CD14-positive monocyte (primary cell): ENCODE measurements around the gene ATXN3L. TPM values are rescaled to one million over a fixed set of nuclear protein-coding genes. Genes with fewer than 3 reads are reported as not detected.

Experiments
- DNase-seq, 3 donors: peaks; one replicate each; pipeline ENCODE4 v3.0.0-alpha.2; 2011 to 2022
- H2AFZ ChIP-seq: 2 replicates; pipeline ENCODE4 v1.6.0; 2012; ENCODE audit warnings: mild to moderate bottlenecking, low read depth, low read length, inconsistent platforms; ENCODE audit not compliant: insufficient read depth, poor library complexity, severe bottlenecking
- H3K27ac ChIP-seq, 2 donors: 1 replicate in 1 of 2; 2 replicates in 1 of 2; pipeline ENCODE4 v1.5.1; 2012 to 2013; ENCODE audit warnings: low read length in 2 of 2, control low read depth in 1 of 2, inconsistent platforms in 1 of 2, low read depth in 1 of 2, mild to moderate bottlenecking in 1 of 2
- H3K27me3 ChIP-seq, 2 donors: one replicate each; pipeline versions ENCODE4 v1.6.0 to v1.6.1; 2011 to 2013; ENCODE audit warnings: low read length in 2 of 2; ENCODE audit not compliant: control insufficient read depth in 2 of 2, insufficient read depth in 2 of 2
- H3K36me3 ChIP-seq, 2 donors: replicated peaks in 1 of 2; 1 replicate in 1 of 2; 2 replicates in 1 of 2; pipeline versions ENCODE4 v1.5.1 to v1.6.1; 2012 to 2013; ENCODE audit warnings: low read length in 2 of 2, control low read depth in 1 of 2, inconsistent platforms in 1 of 2, mild to moderate bottlenecking in 1 of 2; ENCODE audit not compliant: insufficient read depth in 2 of 2, control insufficient read depth in 1 of 2
- H3K4me1 ChIP-seq, 2 donors: 1 replicate in 1 of 2; 2 replicates in 1 of 2; pipeline versions ENCODE4 v1.5.1 to v1.6.1; 2012 to 2013; ENCODE audit warnings: low read length in 2 of 2, control low read depth in 1 of 2, inconsistent platforms in 1 of 2, mild to moderate bottlenecking in 1 of 2, moderate library complexity in 1 of 2; ENCODE audit not compliant: insufficient read depth in 2 of 2, control insufficient read depth in 1 of 2
- H3K4me2 ChIP-seq: replicated peaks from 2 replicates; pipeline ENCODE3; 2012; ENCODE audit warnings: low read length, moderate library complexity, mild to moderate bottlenecking; ENCODE audit not compliant: poor library complexity, severe bottlenecking; ENCODE audit errors: extremely low read depth
- H3K4me3 ChIP-seq, 3 experiments: fragments of 200-600 bp in 1 of 3; sonication (generic) in 1 of 3; replicated peaks in 1 of 3; 1 replicate in 2 of 3; 2 replicates in 1 of 3; pipeline ENCODE4 v1.5.1; 2011 to 2013; ENCODE audit warnings: low read length in 3 of 3, mild to moderate bottlenecking in 3 of 3, control low read depth in 2 of 3, low read depth in 2 of 3, inconsistent platforms in 1 of 3, moderate library complexity in 1 of 3
- H3K79me2 ChIP-seq: 2 replicates; pipeline ENCODE4 v1.6.0; 2012; ENCODE audit warnings: mild to moderate bottlenecking, control low read depth, inconsistent platforms, low read length, moderate library complexity; ENCODE audit not compliant: insufficient read depth
- H3K9ac ChIP-seq: 2 replicates; pipeline ENCODE4 v1.6.0; 2017; ENCODE audit warnings: low read length, mild to moderate bottlenecking; ENCODE audit not compliant: insufficient read depth, poor library complexity, severe bottlenecking
- H3K9me3 ChIP-seq, 2 donors: replicated peaks in 1 of 2; 1 replicate in 1 of 2; 2 replicates in 1 of 2; pipeline versions ENCODE4 v1.5.1 to v1.6.1; 2012 to 2013; ENCODE audit warnings: low read length in 2 of 2, control low read depth in 1 of 2; ENCODE audit not compliant: control insufficient read depth in 1 of 2, insufficient read depth in 1 of 2
- H4K20me1 ChIP-seq: 2 replicates; pipeline ENCODE4 v1.6.0; 2012; ENCODE audit warnings: mild to moderate bottlenecking, low read length, control low read depth, moderate library complexity; ENCODE audit not compliant: insufficient read depth
- H3K27ac Mint-ChIP-seq, 7 donors: one replicate each; pipeline ENCODE4 v1.8.0; 2020; ENCODE audit warnings: mild to moderate bottlenecking in 7 of 7, mixed read lengths in 7 of 7, moderate library complexity in 6 of 7, inconsistent platforms in 2 of 7
- H3K27me3 Mint-ChIP-seq, 3 donors: one replicate each; pipeline ENCODE4 v1.8.0; 2021 to 2022; ENCODE audit warnings: low read depth in 3 of 3, mild to moderate bottlenecking in 3 of 3, mixed read lengths in 3 of 3, moderate library complexity in 3 of 3, inconsistent platforms in 1 of 3
- H3K36me3 Mint-ChIP-seq, 2 donors: one replicate each; pipeline ENCODE4 v1.8.0; 2020; ENCODE audit warnings: mixed read lengths in 2 of 2, inconsistent platforms in 1 of 2, mild to moderate bottlenecking in 1 of 2
- H3K4me1 Mint-ChIP-seq: one replicate; pipeline ENCODE4 v1.8.0; 2020; ENCODE audit warnings: mild to moderate bottlenecking, mixed read lengths
- H3K4me3 Mint-ChIP-seq, 2 donors: one replicate each; pipeline ENCODE4 v1.8.0; 2020; ENCODE audit warnings: mild to moderate bottlenecking in 2 of 2, mixed read lengths in 2 of 2, moderate library complexity in 1 of 2
- H3K9me3 Mint-ChIP-seq, 7 donors: one replicate each; pipeline ENCODE4 v1.8.0; 2020 to 2022; ENCODE audit warnings: mixed read lengths in 7 of 7, mild to moderate bottlenecking in 6 of 7, moderate library complexity in 6 of 7, inconsistent platforms in 2 of 7
- WGBS: methylation state at CpG from one replicate; pipeline ENCODE4 v1.1.5; 2013; ENCODE audit warnings: missing lambda C conversion rate; ENCODE audit not compliant: insufficient coverage; 5-methylcytosine and 5-hydroxymethylcytosine counted together
- intact Hi-C, 2 donors: fragments of 100-400 bp; cut with micrococcal nuclease; formaldehyde crosslinking; loops; one replicate each; pipeline versions ENCODE4 v1.15.0 to v1.15.1; 2023
- polyA plus RNA-seq, 3 donors: library from polyadenylated mRNA; depleted of rRNA in 1 of 3; unstranded in 2 of 3; stranded (reverse) in 1 of 3; fragments of 300-500 nt in 2 of 3; fragments of >200 nt in 1 of 3; fragmentation: Illumina TruSeq in 2 of 3; gene quantifications; 1 replicate in 2 of 3; 2 replicates in 1 of 3; pipeline ENCODE4 v1.2.3, GENCODE V29; 2012 to 2021
- TF ChIP-seq, protein P1 (sequence below): fragments of 200-600 bp; IDR thresholded peaks from one replicate; pipeline ENCODE4 v1.8.0; 2022; ENCODE audit warnings: antibody characterized with exemption, mild to moderate bottlenecking

Gene ATXN3L
- polyA plus RNA-seq, 3 donors, result not detected

GRCh38 chrX:13288671-13289070 lies 31.2 kb downstream of the ATXN3L start:
- H2AFZ ChIP-seq, result no peak overlapping the region
- no peaks in the 10 kb centered on the region for H3K79me2 ChIP-seq
- H3K4me3 ChIP-seq, result no peak overlapping the region
- Mint-ChIP-seq H3K4me3 (no peak overlapping the region), H3K9me3 (peaks cover 0 to 15% (median 9%) of the 10 kb centered on the region in 7 donors), H3K27me3 (peaks cover 0 to 13% (median 0%) of the 10 kb centered on the region in 3 donors), H3K4me1 (peaks cover 3% of the 10 kb centered on the region), H3K36me3 (no peaks in the 10 kb centered on the region), H3K27ac (no peak overlapping the region)
- WGBS, result no CpG with 5 or more reads among the region's 5 CpGs
- no peaks in the 10 kb centered on the region for H3K4me1 ChIP-seq
- H3K27me3 ChIP-seq, result peaks cover 0 to 9% of the 10 kb centered on the region in 2 donors
- no peak overlapping the region for H3K4me2 ChIP-seq
- H4K20me1 ChIP-seq, result no peaks in the 10 kb centered on the region
- intact Hi-C loops, result no loop called here
- no peak overlapping the region for H3K9ac ChIP-seq
- H3K36me3 ChIP-seq, result no peaks in the 10 kb centered on the region
- H3K27ac ChIP-seq, result no peak overlapping the region
- DNase-seq, result no peak
- peaks cover 10 to 15% of the 10 kb centered on the region in 2 donors for H3K9me3 ChIP-seq
- TF ChIP-seq, protein P1, sequence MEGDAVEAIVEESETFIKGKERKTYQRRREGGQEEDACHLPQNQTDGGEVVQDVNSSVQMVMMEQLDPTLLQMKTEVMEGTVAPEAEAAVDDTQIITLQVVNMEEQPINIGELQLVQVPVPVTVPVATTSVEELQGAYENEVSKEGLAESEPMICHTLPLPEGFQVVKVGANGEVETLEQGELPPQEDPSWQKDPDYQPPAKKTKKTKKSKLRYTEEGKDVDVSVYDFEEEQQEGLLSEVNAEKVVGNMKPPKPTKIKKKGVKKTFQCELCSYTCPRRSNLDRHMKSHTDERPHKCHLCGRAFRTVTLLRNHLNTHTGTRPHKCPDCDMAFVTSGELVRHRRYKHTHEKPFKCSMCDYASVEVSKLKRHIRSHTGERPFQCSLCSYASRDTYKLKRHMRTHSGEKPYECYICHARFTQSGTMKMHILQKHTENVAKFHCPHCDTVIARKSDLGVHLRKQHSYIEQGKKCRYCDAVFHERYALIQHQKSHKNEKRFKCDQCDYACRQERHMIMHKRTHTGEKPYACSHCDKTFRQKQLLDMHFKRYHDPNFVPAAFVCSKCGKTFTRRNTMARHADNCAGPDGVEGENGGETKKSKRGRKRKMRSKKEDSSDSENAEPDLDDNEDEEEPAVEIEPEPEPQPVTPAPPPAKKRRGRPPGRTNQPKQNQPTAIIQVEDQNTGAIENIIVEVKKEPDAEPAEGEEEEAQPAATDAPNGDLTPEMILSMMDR, result no peak

GRCh38 chrX:13287816-13288215 lies 32.0 kb downstream of the ATXN3L start:
- Histone ChIP-seq H3K4me1 (no peaks in the 10 kb centered on the region), H3K9ac (no peak overlapping the region), H3K4me3 (no peak overlapping the region), H2AFZ (no peak overlapping the region), H3K79me2 (no peaks in the 10 kb centered on the region), H3K9me3 (peaks cover 10 to 15% of the 10 kb centered on the region in 2 donors), H3K27me3 (peaks cover 0 to 6% of the 10 kb centered on the region in 2 donors), H3K4me2 (no peak overlapping the region), H4K20me1 (no peaks in the 10 kb centered on the region), H3K27ac (no peak overlapping the region), H3K36me3 (no peaks in the 10 kb centered on the region)
- Mint-ChIP-seq H3K9me3 (peaks cover 0 to 15% (median 9%) of the 10 kb centered on the region in 7 donors), H3K27ac (no peak overlapping the region), H3K4me1 (peaks cover 6% of the 10 kb centered on the region), H3K4me3 (no peak overlapping the region), H3K27me3 (peaks cover 0 to 13% (median 0%) of the 10 kb centered on the region in 3 donors), H3K36me3 (no peaks in the 10 kb centered on the region)
- no peak for DNase-seq
- WGBS, result no CpG with 5 or more reads among the region's 2 CpGs
- TF ChIP-seq, protein P1, result no peak
- intact Hi-C loops, result no loop called here
